MCF 10A (cell line): ENCODE measurements around the gene EBI3. TPM values are rescaled to one million over a fixed set of nuclear protein-coding genes. Genes with fewer than 3 reads are reported as not detected.

Source experiments
- BruUV-seq: library from RNA; stranded (reverse); fragments of 400-500 nt; replicated peaks from 2 replicates; lab custom pipeline; 2021; lab: Mats Ljungman, UMichigan
- CTCF ChIA-PET: fragments of 300-600 bp; sonication (Branson Sonifier 250); formaldehyde crosslinking; extraction: SDS; loops from one replicate; lab custom pipeline; 2021; ENCODE audit warnings: antibody characterized with exemption, inconsistent platforms; lab: Yijun Ruan, JAX
- POLR2A ChIA-PET: fragments of 300-600, 350-650 bp; sonication (Branson Sonifier 250); formaldehyde crosslinking; extraction: SDS; loops from one replicate; lab custom pipeline; 2020; ENCODE audit warnings: antibody characterized with exemption, inconsistent platforms; lab: Yijun Ruan, JAX
- DNase-seq: peaks from one replicate; pipeline ENCODE4 v3.0.0-alpha.2; 2018; ENCODE audit not compliant: unreplicated experiment
- H3K27ac Mint-ChIP-seq: one replicate; pipeline ENCODE4 v1.8.0; 2022; ENCODE audit warnings: mild to moderate bottlenecking, low read depth, mixed read lengths; ENCODE audit not compliant: unreplicated experiment
- H3K27me3 Mint-ChIP-seq: one replicate; pipeline ENCODE4 v1.8.0; 2022; ENCODE audit warnings: mixed read lengths; ENCODE audit not compliant: insufficient read depth, unreplicated experiment
- H3K36me3 Mint-ChIP-seq: one replicate; pipeline ENCODE4 v1.8.0; 2022; ENCODE audit warnings: mild to moderate bottlenecking, moderate library complexity, mixed read lengths; ENCODE audit not compliant: insufficient read depth, unreplicated experiment
- H3K4me1 Mint-ChIP-seq: one replicate; pipeline ENCODE4 v1.8.0; 2022; ENCODE audit warnings: mixed read lengths; ENCODE audit not compliant: insufficient read depth, unreplicated experiment
- H3K4me3 Mint-ChIP-seq: one replicate; pipeline ENCODE4 v1.8.0; 2022; ENCODE audit warnings: mild to moderate bottlenecking, moderate library complexity, mixed read lengths; ENCODE audit not compliant: unreplicated experiment
- H3K9me3 Mint-ChIP-seq: one replicate; pipeline ENCODE4 v1.8.0; 2022; ENCODE audit warnings: mixed read lengths; ENCODE audit not compliant: unreplicated experiment
- intact Hi-C: fragments of 100-400 bp; cut with micrococcal nuclease; formaldehyde crosslinking; loops from 2 replicates; pipeline ENCODE4 v1.14.1; 2022
- total RNA-seq: library from RNA; stranded (reverse); gene quantifications from 2 replicates; pipeline ENCODE4 v1.2.3, GENCODE V29; 2022
- TF ChIP-seq, protein P1 (sequence below): fragments of 200-600 bp; IDR thresholded peaks from one replicate; pipeline ENCODE4 v1.8.0; 2022; ENCODE audit warnings: antibody characterized with exemption, mild to moderate bottlenecking; ENCODE audit not compliant: unreplicated experiment

EBI3 gene
- total RNA-seq, 1 experiment from 2014 or later: 0.35 TPM

GRCh38 chr19:4183967-4184717, 45.2 kb upstream of the EBI3 start:
- Mint-ChIP-seq H3K27me3 (no peaks in the 10 kb centered on the region), H3K27ac (no peak overlapping the region), H3K4me1 (peaks cover 22% of the 10 kb centered on the region), H3K9me3 (no peaks in the 10 kb centered on the region), H3K36me3 (peaks cover 9% of the 10 kb centered on the region), H3K4me3 (peak overlapping the region; percentile 41)
- POLR2A ChIA-PET: interaction anchor here (0.6 to 1.3 kb wide), 2 partner anchors 120 to 196 kb away, joined by 3 to 4 read pairs; no protein-coding TSS in a partner anchor
- intact Hi-C loops: no loop called here
- CTCF ChIA-PET: interaction anchor here (0.6 kb wide), 1 partner anchor 44 kb away, joined by 4 read pairs; no protein-coding TSS in a partner anchor
- peak; percentile 14 for DNase-seq
- TF ChIP-seq, protein P1, sequence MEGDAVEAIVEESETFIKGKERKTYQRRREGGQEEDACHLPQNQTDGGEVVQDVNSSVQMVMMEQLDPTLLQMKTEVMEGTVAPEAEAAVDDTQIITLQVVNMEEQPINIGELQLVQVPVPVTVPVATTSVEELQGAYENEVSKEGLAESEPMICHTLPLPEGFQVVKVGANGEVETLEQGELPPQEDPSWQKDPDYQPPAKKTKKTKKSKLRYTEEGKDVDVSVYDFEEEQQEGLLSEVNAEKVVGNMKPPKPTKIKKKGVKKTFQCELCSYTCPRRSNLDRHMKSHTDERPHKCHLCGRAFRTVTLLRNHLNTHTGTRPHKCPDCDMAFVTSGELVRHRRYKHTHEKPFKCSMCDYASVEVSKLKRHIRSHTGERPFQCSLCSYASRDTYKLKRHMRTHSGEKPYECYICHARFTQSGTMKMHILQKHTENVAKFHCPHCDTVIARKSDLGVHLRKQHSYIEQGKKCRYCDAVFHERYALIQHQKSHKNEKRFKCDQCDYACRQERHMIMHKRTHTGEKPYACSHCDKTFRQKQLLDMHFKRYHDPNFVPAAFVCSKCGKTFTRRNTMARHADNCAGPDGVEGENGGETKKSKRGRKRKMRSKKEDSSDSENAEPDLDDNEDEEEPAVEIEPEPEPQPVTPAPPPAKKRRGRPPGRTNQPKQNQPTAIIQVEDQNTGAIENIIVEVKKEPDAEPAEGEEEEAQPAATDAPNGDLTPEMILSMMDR: no peak
- no TSS peak for BruUV-seq

DNA sequence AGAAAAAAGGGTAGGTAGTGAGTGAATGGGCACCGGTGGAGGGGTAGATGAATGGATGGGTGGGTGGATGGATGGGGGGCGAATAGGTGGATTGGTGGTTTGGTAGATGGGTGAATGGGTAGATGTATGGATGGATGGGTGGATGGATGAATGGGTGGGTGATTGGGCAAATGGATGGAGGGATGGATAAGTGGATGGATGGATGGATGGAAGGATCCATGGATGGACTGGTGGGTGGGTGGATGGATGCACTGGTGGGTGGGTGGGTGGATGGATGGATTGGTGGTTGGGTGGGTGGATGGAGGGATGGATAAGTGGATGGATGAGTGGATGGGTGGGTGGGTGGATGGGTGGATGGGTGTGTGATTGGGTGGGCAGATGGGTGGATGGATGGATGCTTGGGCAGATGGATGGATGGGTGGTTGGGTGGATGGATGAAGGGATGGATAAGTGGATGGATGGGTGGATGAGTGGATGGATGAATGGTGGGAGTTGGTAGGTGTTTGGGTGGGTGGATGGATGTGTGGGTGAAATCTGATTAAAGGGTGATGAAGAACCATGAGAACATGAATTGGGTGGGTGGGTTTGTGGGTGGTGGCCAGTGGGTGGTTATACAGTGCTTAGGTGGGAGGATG, 44.5 kb upstream of the EBI3 start:
- no peaks in the 10 kb centered on the region for H3K9me3 Mint-ChIP-seq
- POLR2A ChIA-PET: interaction anchor here (0.6 to 1.3 kb wide), 2 partner anchors 121 to 197 kb away, joined by 3 to 4 read pairs; no protein-coding TSS in a partner anchor
- peak overlapping the region; percentile 41 for H3K4me3 Mint-ChIP-seq

GRCh38 chr19:4185413-4186086, 43.8 kb upstream of the EBI3 start:
- TF ChIP-seq, protein P1: no peak

More for the DNA sequence above, 44.5 kb upstream of the EBI3 start:
- H3K4me1 Mint-ChIP-seq: peaks cover 18% of the 10 kb centered on the region
- intact Hi-C loops: no loop called here
- CTCF ChIA-PET: no interaction called here
- no TSS peak for BruUV-seq
- no peak overlapping the region for H3K27ac Mint-ChIP-seq
- H3K36me3 Mint-ChIP-seq: peaks cover 5% of the 10 kb centered on the region
- H3K27me3 Mint-ChIP-seq: no peaks in the 10 kb centered on the region
- TF ChIP-seq, protein P1: no peak
- DNase-seq: no peak

More at GRCh38 chr19:4185413-4186086, 43.8 kb upstream of the EBI3 start:
- no peak for DNase-seq
- Mint-ChIP-seq H3K27ac (no peak overlapping the region), H3K27me3 (no peaks in the 10 kb centered on the region), H3K9me3 (no peaks in the 10 kb centered on the region), H3K36me3 (no peaks in the 10 kb centered on the region), H3K4me3 (no peak overlapping the region), H3K4me1 (peaks cover 18% of the 10 kb centered on the region)
- ChIA-PET CTCF (no interaction called here), POLR2A (no interaction called here)
- BruUV-seq: no TSS peak
- intact Hi-C loops: loop anchor here (1.0 to 2.0 kb wide), 2 partner anchors 45 to 199 kb away; no protein-coding TSS in a partner anchor
